ENCODE results near the gene CTSW. TPM values are rescaled to one million over a fixed set of nuclear protein-coding genes. Genes with fewer than 3 reads are reported as not detected.
"Not testable (repeated sequence)": the region's sequence is repeated elsewhere in the genome, so short reads cannot be mapped to it uniquely, and the experiment has no call there.

Gene CTSW, protein sequence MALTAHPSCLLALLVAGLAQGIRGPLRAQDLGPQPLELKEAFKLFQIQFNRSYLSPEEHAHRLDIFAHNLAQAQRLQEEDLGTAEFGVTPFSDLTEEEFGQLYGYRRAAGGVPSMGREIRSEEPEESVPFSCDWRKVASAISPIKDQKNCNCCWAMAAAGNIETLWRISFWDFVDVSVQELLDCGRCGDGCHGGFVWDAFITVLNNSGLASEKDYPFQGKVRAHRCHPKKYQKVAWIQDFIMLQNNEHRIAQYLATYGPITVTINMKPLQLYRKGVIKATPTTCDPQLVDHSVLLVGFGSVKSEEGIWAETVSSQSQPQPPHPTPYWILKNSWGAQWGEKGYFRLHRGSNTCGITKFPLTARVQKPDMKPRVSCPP
- 1 to 10 TPM in 1 of 2 donors, under 1 TPM in 1; 0.99 to 2.7 TPM for total RNA-seq
- long read RNA-seq: 0 reads

DNA sequence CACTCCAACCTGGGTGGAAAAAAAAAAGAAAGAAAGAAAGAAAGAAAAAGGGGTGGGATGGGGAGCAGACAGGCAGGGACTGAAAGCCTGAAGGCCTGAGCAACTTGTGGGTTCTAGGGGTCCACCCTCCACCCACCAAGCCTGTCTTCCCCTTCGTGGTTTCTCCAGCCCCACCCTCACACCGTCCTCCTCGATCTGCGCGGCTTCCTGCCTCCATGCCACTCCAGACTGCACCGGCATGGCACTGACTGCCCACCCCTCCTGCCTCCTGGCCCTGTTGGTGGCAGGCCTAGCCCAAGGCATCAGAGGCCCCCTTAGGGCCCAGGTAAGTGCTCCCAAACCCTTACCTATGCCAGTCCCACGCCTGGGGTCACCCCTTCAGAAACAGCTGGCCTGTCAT lies at the start of gene CTSW:
CTSW (plus strand) TSS at position 221 of the 400 bp plus-strand sequence; CDS start at position 239, 18 bp downstream.
- DNase-seq (peak; percentile 23), ATAC-seq (peak in 1 of 2 donors; percentile 31)
- intact Hi-C loops (cut with DNase I): loop anchor here in 1 of 2 donors (5.0 to 10.0 kb wide), 2 partner anchors 85 to 108 kb away; partner anchors contain the start of gene SART1

DNA sequence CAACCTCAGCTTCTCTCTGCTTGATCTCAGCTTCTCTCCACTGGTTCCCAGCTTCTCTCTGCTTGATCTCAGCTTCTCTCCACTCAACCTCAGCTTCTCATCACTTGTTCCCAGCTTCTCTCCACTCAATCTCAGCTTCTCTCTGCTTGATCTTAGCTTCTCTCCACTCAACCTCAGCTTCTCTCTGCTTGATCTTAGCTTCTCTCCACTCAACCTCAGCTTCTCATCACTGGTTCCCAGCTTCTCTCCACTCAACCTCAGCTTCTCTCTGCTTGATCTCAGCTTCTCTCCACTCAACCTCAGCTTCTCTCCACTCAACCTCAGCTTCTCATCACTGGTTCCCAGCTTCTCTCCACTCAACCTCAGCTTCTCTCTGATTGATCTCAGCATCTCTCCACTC lies 47.4 kb upstream of the CTSW start:
- intact Hi-C loops (cut with DNase I); DNase-seq; ATAC-seq: not testable (repeated sequence)

DNA sequence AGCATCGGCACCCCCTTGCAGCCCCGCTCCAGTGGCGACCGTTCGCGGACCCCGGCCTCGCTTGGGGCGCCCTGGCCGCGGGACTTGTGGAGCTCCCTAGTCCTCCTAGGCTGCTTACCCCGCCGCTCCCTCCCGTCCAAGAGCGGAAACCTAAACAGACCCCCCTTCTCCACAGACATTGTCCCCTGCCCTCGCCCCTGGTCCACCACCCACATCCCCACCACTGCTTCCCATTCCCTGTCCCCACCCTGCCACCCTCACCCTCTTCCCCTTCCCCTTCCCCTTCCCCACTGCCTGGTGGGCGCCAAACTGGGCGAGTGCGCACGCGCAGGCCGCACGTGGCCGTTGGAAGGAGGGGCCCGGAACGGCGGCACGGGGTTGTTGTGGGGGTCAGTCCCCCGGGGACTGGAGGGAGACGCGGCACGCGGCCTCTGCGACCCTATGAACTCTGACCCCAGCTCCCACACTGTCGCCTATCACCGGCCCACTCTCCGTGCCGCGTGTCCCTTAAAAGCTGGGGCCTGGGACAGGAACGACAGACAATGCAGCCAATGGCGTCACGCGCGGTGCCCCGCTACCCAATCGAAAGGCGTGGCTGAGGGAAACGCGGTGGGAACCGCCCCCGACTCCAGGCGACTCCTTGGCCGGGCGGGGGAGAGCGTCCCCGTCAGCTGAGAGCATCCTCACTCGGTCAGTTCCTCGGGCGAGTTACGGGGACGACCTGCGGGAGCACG lies 46.2 kb upstream of the CTSW start, which contains the start of gene SNX32:
SNX32 (plus strand) TSS at position 667 of the 734 bp plus-strand sequence. CDS start 103 bp downstream, outside the sequence.
- peak; percentile 97 for DNase-seq
- intact Hi-C loops (cut with DNase I): no loop called here
- ATAC-seq: peak; percentile 100

DNA sequence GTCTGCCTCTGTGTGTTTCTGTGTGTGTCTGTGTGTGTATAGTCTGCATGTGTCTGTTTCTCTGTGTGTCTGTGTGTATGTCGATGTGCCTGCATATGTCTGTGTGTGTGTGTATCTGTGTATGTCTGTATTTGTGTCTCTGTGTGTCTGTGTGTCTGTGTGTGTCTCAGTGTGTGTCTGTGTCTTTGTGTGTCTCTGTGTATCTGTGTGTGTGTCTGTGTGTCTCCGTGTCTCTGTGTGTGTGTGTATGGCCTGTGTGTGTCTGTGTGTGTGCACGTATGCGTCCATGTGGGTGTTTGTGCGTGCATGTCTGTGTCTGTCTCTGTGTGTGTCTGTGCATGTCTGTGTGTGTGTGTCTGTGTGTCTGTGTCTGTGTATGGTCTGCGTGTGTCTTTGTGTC lies 45.4 kb upstream of the CTSW start:
- intact Hi-C loops (cut with DNase I): no loop called here
- DNase-seq: no peak
- no peak for ATAC-seq

DNA sequence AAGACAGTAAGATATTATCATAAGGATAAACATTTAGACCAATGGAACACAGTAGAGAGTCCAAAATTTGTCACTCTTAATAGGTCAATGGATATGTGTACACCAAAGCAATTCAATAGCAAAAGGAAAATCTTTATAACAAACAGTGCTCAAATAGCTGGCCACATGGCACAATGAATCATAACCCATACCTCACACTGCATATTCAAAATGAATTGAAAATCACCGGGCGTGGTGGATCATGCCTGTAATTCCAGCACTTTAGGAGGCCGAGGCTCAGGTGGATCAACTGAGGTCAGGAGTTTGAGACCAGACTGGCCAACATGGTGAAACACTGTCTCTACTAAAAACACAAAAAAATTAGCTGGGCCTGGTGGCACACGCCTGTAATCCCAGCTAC lies 37.5 kb upstream of the CTSW start:
- intact Hi-C loops (cut with DNase I): no loop called here

DNA sequence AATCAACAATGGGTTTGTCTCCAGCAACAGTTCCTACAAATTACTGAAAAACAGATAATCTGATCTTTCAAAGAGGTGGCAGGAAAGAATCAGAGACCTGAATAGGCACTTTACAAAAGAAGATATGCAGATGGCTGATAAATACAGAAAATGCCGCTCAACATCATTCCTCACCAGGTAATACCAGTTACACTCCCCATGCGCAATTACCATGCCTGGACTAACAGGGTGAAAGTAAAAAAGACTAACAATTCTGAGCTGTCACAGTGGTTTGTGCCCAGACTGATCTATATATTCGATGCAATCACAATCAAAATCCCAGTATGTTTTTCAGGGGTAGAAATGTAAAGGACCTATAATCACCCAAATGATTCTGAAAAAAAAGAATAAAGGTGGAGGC lies 35.8 kb upstream of the CTSW start:
- intact Hi-C loops (cut with DNase I): no loop called here
- ATAC-seq (no peak), DNase-seq (no peak)

More for the DNA sequence above, 37.5 kb upstream of the CTSW start:
- DNase-seq (no peak), ATAC-seq (no peak)

DNA sequence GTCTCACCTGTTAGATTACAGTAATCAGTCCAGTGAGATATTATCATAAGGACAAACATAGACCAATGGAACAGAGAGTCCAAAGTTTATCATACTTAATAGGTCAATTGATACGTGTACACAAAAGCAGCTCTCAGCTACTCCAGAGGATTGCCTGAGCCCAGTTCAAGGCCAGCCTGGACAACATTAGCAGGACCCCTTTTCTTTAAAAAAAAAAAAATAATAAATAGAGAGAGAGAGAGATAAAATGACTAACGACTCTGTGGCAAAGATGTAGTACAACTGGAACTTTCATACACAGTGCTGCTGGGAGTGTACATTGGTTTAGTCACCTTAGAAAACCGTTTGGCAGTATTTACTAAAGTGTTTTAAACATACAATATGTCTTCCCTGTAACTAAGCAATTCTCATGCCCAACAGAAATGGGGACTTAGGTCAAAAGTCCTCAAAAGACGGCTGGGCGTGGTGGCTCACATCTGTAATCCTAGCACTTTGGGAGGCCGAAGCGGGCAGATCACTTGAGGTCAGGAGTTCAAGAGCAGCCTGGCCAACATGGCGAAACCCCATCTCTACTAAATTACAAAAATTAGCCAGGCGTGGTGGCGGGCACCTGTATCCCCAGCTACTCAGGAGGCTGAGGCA lies 35.3 kb upstream of the CTSW start:
- DNase-seq: no peak
- no peak for ATAC-seq

DNA sequence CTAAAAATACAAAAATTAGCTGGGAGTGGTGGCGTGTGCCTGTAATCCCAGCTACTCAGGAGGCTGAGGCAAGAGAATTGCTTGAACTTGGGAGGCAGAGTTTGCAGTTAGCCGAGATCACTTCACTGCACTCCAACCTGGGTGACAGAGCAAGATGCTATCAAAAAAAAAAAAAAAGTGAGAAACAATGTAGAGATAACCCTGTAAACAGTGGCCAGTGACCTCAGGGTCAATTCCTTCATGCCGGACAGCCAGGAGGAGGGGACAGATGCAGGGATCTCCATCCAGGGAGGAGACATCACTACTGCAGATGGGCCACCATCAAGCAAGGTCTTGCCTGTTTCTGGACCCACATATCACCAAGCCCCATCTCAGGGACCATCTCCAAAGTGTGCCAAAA lies 31.9 kb upstream of the CTSW start:
- no peak for DNase-seq
- ATAC-seq: no peak
- intact Hi-C loops (cut with DNase I): no loop called here

More for the DNA sequence above, 35.3 kb upstream of the CTSW start:
- intact Hi-C loops (cut with DNase I): no loop called here

DNA sequence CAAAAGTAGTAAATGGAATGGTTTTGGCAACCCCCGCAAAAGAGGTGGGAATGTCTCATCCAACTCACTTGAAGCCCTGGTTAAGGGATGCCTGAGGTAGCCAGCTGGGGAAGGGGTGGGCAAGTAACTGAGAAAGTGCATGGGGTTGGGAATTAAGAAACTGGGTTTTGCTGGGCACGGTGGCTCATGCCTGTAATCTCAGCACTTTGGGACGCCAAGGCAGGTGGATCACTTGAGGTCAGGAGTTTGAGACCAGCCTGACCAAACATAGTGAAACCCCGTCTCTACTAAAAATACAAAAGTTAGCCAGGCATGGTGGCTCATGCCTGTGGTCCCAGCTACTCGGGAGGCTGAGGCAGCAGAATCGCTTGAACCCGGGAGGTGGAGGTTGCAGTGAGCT lies 30.9 kb upstream of the CTSW start:
- DNase-seq; intact Hi-C loops (cut with DNase I); ATAC-seq: not testable (repeated sequence)

DNA sequence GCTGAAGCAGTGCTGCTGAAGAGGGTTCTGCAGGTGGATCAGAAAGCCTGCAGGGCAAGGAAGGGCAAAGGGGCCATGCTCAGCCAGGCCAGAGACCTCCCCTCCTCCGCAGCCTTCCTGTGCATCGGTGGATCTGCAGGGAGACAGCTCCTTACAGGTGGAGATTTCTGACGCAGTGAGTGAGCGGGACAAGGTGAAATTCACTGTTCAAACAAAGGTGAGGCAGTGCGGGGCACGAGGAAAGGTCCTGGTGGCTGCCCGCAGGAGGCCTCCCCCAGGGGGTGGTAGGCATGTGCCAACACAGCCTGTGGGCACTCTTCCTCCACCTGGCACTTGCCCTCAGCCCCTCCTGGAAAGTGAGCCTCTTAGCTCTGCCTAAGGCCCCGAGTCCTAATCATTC lies 30.3 kb upstream of the CTSW start:
- DNase-seq: no peak
- no peak for ATAC-seq
- intact Hi-C loops (cut with DNase I): no loop called here

DNA sequence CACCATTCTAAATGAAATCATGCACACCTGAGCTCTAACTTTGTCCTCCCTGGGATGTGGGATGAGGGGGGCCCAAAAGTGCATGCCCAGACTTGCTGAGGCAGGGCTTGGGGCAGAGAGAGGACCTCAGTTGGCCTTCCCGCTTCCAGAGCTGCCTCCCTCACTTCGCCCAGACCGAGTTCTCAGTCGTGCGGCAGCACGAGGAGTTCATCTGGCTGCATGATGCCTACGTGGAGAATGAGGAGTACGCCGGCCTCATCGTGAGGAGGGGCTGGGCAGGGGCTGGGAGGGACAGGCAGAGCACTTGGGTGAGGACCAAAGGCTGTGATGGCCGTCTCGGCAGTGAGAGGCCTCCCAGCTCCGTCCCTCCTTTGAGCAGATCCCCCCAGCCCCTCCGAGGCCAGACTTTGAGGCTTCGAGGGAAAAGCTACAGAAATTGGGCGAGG lies 29.8 kb upstream of the CTSW start:
- intact Hi-C loops (cut with DNase I): no loop called here
- DNase-seq (no peak), ATAC-seq (no peak)

DNA sequence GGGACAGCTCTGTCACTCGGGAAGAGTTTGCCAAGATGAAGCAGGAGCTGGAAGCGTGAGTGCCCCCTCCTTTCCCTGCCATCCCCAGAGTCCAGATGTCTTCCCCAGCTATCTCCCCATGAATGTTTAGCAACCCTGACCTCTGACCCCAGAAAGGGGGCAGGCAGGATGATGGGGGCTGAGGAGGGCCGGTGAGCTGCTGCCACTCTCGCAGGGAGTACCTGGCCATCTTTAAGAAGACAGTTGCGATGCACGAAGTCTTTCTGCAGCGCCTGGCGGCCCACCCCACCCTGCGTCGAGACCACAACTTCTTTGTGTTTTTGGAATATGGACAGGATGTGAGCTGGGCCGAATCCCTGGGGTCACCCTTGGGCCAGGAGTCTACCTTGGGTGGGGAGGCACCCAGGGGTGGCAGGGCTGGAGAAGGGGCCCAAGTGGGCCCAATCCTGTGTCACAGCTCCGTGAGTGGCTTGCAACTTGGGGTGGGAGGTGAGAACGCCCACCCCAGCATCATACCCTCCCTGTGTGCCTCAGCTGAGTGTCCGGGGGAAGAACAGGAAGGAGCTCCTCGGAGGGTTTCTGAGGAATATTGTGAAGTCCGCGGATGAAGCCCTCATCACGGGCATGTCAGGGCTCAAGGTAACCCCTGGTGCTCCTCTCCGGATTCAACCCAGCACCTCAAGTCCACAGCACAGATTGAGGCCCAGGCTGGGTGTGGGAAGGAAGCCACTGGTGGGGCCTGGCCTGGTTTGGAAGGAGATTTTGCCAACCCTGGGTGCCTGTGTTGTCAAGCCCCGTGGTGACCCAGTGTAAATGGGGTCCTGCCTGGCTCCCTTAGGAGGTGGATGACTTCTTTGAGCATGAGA lies 29.2 kb upstream of the CTSW start:
- intact Hi-C loops (cut with DNase I): no loop called here
- no peak for DNase-seq
- ATAC-seq: peak; percentile 3 to 12

DNA sequence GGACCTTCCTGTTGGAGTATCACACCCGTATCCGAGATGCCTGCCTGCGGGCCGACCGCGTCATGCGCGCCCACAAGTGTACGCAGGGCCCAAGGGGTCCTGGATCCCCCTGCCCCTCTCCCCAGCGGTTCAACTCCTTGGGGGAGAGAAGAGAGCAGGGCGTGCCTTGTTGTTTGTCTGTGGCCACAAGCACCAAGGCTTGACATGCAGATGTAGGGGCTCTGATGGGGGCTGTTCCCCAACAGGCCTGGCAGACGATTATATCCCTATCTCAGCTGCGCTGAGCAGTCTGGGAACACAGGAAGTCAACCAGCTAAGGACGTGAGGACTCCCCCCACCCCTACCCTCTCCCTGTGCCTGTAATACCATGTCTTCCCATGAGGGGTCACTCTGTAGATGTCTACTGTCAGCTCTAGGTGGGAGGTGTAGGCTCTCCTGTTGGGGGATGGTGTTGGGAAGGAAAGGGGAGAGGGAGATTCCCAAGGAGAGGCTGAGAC lies 28.5 kb upstream of the CTSW start:
- ATAC-seq (peak in 1 of 2 donors; percentile 3), DNase-seq (no peak)

DNA sequence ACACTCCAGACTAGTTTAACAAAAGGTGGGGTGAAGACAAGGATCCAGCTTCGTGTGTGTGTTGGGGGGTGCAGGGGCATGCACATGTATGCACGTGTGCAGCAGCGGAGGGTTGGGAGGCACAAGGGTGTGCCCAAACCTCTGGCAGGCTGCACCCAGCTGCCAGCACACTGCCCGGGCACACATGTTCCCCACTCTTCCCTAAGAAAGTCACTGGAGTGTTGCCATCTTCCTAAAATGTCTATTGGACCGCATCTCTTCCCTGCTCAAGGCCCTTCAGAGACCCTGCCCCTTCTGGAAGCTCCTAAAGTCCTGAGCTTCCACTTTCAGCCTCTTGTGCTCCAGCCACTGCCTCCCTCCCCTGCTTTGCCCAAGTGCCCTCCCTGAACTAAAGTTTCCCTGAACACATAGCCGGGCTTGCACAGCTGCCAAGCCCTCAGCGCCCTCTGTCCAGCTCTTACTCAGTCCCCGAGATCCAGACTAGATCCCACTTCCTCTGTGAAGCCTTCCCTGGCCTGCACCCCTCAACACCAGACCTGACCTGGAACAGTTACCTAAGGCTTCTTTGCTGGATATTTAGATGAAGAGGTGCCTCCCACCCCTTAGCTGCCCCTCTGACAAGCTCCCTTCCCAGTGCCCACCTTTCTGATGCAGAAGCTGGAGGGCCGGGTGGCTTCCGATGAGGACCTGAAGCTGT lies 27.7 kb upstream of the CTSW start:
- no peak for ATAC-seq
- intact Hi-C loops (cut with DNase I): no loop called here
- DNase-seq: no peak

More for the DNA sequence above, 28.5 kb upstream of the CTSW start:
- intact Hi-C loops (cut with DNase I): no loop called here

DNA sequence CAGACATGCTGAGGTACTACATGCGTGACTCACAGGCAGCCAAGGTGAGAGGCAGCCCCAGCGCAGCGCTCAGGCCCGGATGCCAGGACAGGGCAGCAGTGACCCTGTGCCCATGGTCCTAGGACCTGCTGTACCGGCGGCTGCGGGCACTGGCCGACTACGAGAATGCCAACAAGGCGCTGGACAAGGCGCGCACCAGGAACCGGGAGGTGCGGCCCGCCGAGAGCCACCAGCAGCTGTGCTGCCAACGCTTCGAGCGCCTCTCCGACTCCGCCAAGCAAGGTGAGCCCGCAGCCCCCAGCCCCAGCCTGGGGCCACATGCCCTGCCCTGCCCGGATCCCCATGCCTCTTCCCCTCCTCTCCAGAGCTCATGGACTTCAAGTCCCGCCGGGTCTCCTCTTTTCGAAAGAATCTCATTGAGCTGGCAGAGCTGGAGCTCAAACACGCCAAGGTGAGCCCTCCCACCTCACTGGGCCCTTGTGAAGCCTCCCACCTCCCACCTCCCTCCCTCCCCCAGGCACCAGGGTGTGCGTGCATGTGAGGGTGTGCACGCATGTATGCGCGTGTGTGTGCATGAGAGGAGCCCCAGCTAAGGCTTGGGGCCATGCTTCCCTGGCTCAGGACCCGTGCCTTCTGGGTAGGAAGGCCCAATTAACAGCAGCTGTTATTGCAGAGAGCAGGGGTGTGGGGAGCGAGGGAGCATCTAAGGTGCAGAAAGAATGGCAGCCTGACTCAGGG lies 27.0 kb upstream of the CTSW start:
- DNase-seq (no peak), ATAC-seq (no peak)
- intact Hi-C loops (cut with DNase I): no loop called here

DNA sequence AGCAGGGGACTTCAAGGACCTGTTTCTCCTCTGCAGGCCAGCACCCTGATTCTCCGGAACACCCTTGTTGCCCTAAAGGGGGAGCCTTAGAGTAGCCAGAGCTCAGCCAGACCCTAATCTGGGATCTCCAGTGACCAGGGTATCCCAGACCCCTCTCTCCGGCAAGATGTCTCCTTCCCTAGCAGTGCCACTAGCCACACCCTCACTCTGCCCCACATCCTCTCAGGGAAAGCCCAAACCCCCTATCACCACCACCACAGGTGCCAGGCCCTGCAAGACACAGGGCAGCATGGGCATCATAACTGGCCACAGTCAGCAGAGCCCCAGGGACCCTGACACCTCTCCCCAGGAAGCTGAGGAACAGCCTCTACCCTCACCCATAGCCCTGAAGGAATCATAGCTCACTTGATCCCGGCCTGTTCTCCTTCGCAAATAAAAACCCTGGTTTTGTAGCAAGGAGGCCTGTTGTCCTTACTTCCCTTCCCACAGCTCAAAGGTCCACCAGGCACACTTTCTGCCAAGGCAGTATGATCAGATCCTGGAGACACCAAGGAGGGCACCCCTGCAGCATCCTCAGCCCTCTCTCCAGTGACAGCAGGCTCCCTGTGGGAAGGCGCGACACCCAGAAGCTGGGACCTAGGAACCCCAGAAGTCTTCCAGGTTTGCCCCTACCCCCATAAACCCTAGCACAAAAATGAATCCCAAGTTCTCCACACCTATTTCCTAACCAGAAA lies 26.2 kb upstream of the CTSW start:
- ATAC-seq (no peak), DNase-seq (no peak)
- intact Hi-C loops (cut with DNase I): no loop called here

DNA sequence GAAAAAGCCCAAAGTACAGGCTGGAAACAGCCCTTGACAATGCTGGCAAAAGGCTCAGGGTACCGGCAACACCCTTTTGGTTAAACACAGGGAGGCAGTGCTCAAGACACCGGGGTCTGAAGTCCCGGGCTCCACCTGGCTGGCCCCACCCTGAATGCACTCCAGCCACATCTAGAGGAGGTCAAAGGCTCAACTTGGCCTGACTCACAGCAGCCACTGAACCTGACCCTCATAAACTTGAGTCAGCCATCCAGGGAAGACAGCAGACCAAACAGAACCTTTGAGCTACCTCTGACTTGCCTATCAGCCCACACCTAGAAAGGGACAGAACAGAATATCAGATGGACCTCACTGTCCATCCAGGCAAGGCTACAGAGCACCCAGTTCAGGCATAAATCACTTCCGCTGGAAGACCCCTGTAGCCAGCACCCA lies 25.5 kb upstream of the CTSW start:
- intact Hi-C loops (cut with DNase I): no loop called here
- ATAC-seq (no peak), DNase-seq (no peak)
